SK-N-MC (cell line): ENCODE measurements around the gene FADS3.

Experiments used
- EZH2 ChIP-seq: fragments of 200-600 bp; sonication (generic); IDR thresholded peaks from one replicate; pipeline ENCODE4 v1.6.1; 2017; ENCODE audit warnings: antibody characterized with exemption
- FOXP2 ChIP-seq: optimal IDR thresholded peaks from 2 replicates; pipeline ENCODE3; 2011; ENCODE audit warnings: mild to moderate bottlenecking, moderate library complexity; ENCODE audit not compliant: insufficient read depth; ENCODE audit errors: extremely low read length, control extremely low read depth
- POLR2AphosphoS5 ChIP-seq: IDR thresholded peaks from 2 replicates; pipeline ENCODE4 v1.6.1; 2012; ENCODE audit warnings: mild to moderate bottlenecking, low read depth, low read length, borderline replicate concordance

DNA sequence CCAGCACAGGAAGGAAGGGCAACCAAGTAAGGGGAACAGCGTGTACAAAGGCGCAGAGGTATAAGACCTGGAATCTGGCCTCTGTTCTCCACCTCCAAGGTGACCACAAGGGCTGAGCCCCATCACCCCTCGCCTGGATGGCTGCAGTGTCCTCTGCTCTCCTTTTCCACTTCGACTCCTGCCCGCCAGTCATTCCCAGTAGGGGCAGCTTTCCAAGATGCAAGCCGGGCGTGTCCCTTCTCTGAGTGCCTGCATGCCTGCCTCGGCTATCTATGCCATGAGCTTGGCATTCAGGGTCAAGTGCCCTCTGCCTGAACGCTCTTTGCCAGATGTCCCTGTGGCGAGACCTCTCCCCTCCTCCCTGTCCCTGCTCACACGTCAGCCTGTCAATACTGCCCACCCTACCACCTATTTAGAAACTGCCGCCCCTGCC, 17.0 kb downstream of the FADS3 start:
- TF ChIP-seq EZH2 (no peak), POLR2AphosphoS5 (no peak), FOXP2 (no peak)
